Measurements from ENCODE around the gene FGD3. TPM values are rescaled to one million over a fixed set of nuclear protein-coding genes. Genes with fewer than 3 reads are reported as not detected.

Gene FGD3
- total RNA-seq, 6 experiments from 2014 or later = not detected

GRCh38 chr9:93079371-93079770 is 132.0 kb downstream of the FGD3 start:
- H3K36me3 Mint-ChIP-seq (ENCODE audit: low read depth) = no peaks in the 10 kb centered on the region
- H3K4me1 Mint-ChIP-seq (ENCODE audit: low read depth) = no peaks in the 10 kb centered on the region
- no peak for DNase-seq
- TF ChIP-seq CTCF (IDR thresholded peaks at IDR 0.05) = no peak
- H3K27me3 Mint-ChIP-seq (ENCODE audit: insufficient read depth) = peaks cover 5% of the 10 kb centered on the region; the same call in 1 of the 2 replicates
- no peaks in the 10 kb centered on the region for H3K9me3 Mint-ChIP-seq
- no peak overlapping the region for H3K27ac Mint-ChIP-seq
- no peak overlapping the region for H3K4me3 Mint-ChIP-seq

GRCh38 chr9:93080406-93080805 is 133.1 kb downstream of the FGD3 start:
- no peak overlapping the region for H3K4me3 Mint-ChIP-seq
- H3K27me3 Mint-ChIP-seq (ENCODE audit: insufficient read depth) = peaks cover 5% of the 10 kb centered on the region; the same call in 1 of the 2 replicates
- no peak overlapping the region for H3K27ac Mint-ChIP-seq
- no peak for TF ChIP-seq CTCF (IDR thresholded peaks at IDR 0.05)
- no peak for DNase-seq
- H3K36me3 Mint-ChIP-seq (ENCODE audit: low read depth) = no peaks in the 10 kb centered on the region
- no peaks in the 10 kb centered on the region for H3K4me1 Mint-ChIP-seq (ENCODE audit: low read depth)
- H3K9me3 Mint-ChIP-seq = no peaks in the 10 kb centered on the region; the same call in 1 of the 2 replicates

GRCh38 chr9:93081081-93081529 is 133.8 kb downstream of the FGD3 start:
- peaks cover 5% of the 10 kb centered on the region; the same call in 1 of the 2 replicates for H3K27me3 Mint-ChIP-seq (ENCODE audit: insufficient read depth)
- H3K4me3 Mint-ChIP-seq = no peak overlapping the region
- no peak overlapping the region; the same call in 1 of the 2 replicates for H3K27ac Mint-ChIP-seq
- H3K36me3 Mint-ChIP-seq (ENCODE audit: low read depth) = no peaks in the 10 kb centered on the region
- peaks cover 6% of the 10 kb centered on the region; the same call in 1 of the 2 replicates for H3K9me3 Mint-ChIP-seq
- DNase-seq = no peak
- no peaks in the 10 kb centered on the region for H3K4me1 Mint-ChIP-seq (ENCODE audit: low read depth)
- TF ChIP-seq CTCF (IDR thresholded peaks at IDR 0.05) = no peak

- no peaks in the 10 kb centered on the region for H3K36me3 Mint-ChIP-seq (ENCODE audit: low read depth)
- H3K4me3 Mint-ChIP-seq = no peak overlapping the region
- TF ChIP-seq CTCF (IDR thresholded peaks at IDR 0.05) = no peak
- peaks cover 6% of the 10 kb centered on the region for H3K27me3 Mint-ChIP-seq (ENCODE audit: insufficient read depth)
- no peaks in the 10 kb centered on the region for H3K4me1 Mint-ChIP-seq (ENCODE audit: low read depth)
- peaks cover 10% of the 10 kb centered on the region for H3K9me3 Mint-ChIP-seq
- H3K27ac Mint-ChIP-seq = peak overlapping the region; percentile 59
- peak; percentile 71 for DNase-seq
Observed at GRCh38 chr9:93081931-93082330, 134.6 kb downstream of the FGD3 start.

- no peaks in the 10 kb centered on the region for H3K4me1 Mint-ChIP-seq (ENCODE audit: low read depth)
- H3K4me3 Mint-ChIP-seq = no peak overlapping the region
- no peak overlapping the region for H3K27ac Mint-ChIP-seq
- no peak for DNase-seq
- H3K27me3 Mint-ChIP-seq (ENCODE audit: insufficient read depth) = peaks cover 6% of the 10 kb centered on the region
- no peak for TF ChIP-seq CTCF (IDR thresholded peaks at IDR 0.05)
- H3K36me3 Mint-ChIP-seq (ENCODE audit: low read depth) = no peaks in the 10 kb centered on the region
- H3K9me3 Mint-ChIP-seq = peaks cover 10% of the 10 kb centered on the region
Observed at GRCh38 chr9:93082841-93083411, 135.6 kb downstream of the FGD3 start.
